ENCODE measurements around the gene GFOD1. TPM values are rescaled to one million over a fixed set of nuclear protein-coding genes. Genes with fewer than 3 reads are reported as not detected.

The GFOD1 gene
- total and polyA plus RNA-seq, 2 of the 4 experiments (the other 2 are of a cell fraction) = 1.8 to 3.4 TPM

DNA sequence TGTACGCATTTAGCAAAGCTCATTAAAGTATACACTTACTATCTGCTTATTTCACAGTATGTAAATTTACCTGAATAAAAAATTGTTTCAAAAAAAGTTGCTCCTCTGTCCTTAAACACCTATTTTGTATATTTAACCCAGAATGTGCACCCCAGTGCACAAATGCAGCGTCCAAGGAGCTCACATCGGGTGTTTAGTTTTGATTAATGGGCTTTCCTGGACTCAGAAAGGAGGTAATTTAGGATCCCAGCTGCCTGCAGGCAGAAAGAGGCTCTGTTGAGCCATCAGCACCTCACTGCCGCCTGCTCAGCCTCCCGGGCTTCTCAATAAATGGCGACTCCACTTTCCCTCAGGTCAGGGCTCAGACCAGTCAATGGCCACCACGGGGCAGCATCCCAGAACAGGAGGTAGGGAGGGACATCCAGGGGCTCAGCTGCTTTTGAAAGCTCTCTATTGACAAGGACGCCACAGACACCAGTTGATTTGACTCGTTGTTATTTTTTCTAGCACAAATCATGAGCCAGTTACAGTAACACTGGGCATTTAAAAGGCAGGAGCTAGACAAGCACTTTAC, 88.9 kb downstream of the GFOD1 start:
- H3K9ac ChIP-seq (ENCODE audit: low read depth, low read length) = no peak overlapping the region
- H4K91ac ChIP-seq (ENCODE audit: insufficient read depth, low read depth, low read length) = no peak overlapping the region
- no peaks in the 10 kb centered on the region for H3K36me3 ChIP-seq (ENCODE audit: control insufficient read depth, insufficient read depth, low read length)
- dilution Hi-C loops (cut with HindIII; ENCODE audit: low sequenced_read_pairs, unreplicated experiment) (no loop called here), in situ Hi-C loops (cut with MboI; ENCODE audit: low sequenced_read_pairs) (no loop called here), intact Hi-C loops (cut with micrococcal nuclease) (no loop called here)
- ChIA-PET POLR2A (ENCODE audit: unreplicated experiment) (no interaction called here), CTCF (interaction anchor here (0.6 to 1.2 kb wide), 2 partner anchors 41 to 81 kb away, joined by 3 to 4 read pairs; no protein-coding TSS in a partner anchor)
- H3K4me3 ChIP-seq (ENCODE audit: insufficient read depth, low read depth, low read length) = no peak overlapping the region
- no peak overlapping the region for H2AFZ ChIP-seq (replicated peaks; ENCODE audit: low read length, poor library complexity)
- DNase-seq (no peak), ATAC-seq (ENCODE audit: low read depth) (no peak)
- WGBS, 2 experiments (ENCODE audit: extremely low coverage in 2 of 2, insufficient read length in 1 of 2) = 100% methylated on average over 2 of the region's 9 CpGs; no CpG with 5 or more reads in 1 of the 2 experiments
- H2BK15ac ChIP-seq (ENCODE audit: low read depth, low read length) = no peak overlapping the region
- H3K18ac ChIP-seq (ENCODE audit: low read depth, low read length) = no peak overlapping the region
- H4K5ac ChIP-seq (ENCODE audit: low read depth, low read length) = no peak overlapping the region
- H3K56ac ChIP-seq (ENCODE audit: extremely low read depth, insufficient read depth, low read length) = no peak overlapping the region
- no peak overlapping the region for H3K4ac ChIP-seq (ENCODE audit: low read depth, low read length)
- no peaks in the 10 kb centered on the region for H3K27me3 ChIP-seq (ENCODE audit: control insufficient read depth, insufficient read depth, low read length)
- peaks cover 2 to 4% of the 10 kb centered on the region in 2 experiments; a peak in 1 of 4 replicates for H3K79me1 ChIP-seq (ENCODE audit: low read depth in 1 of 2, low read length in 2 of 2)
- BruUV-seq (replicated peaks) = no TSS peak
- H2BK20ac ChIP-seq (ENCODE audit: low read depth, low read length) = no peak overlapping the region
- no peak overlapping the region; the same call in 1 of the 2 replicates for H3K14ac ChIP-seq (replicated peaks; ENCODE audit: low read depth, low read length)
- H3K9me3 ChIP-seq (ENCODE audit: control insufficient read depth, insufficient read depth, low read length) = no peaks in the 10 kb centered on the region
- no peaks in the 10 kb centered on the region for H4K20me1 ChIP-seq (ENCODE audit: insufficient read depth, low read length)
- H2BK5ac ChIP-seq (ENCODE audit: low read depth, low read length, poor library complexity, severe bottlenecking) = no peak overlapping the region
- no peak overlapping the region for H2AK9ac ChIP-seq (replicated peaks; ENCODE audit: low read depth, low read length, poor library complexity)
- H2BK120ac ChIP-seq (ENCODE audit: low read depth, low read length) = no peak overlapping the region
- H3K9me1 ChIP-seq (ENCODE audit: insufficient read depth, low read length) = peaks cover 5% of the 10 kb centered on the region; the same call in 1 of the 2 replicates
- H3K27ac ChIP-seq (ENCODE audit: insufficient read depth, low read length) = no peak overlapping the region
- no peak for TF ChIP-seq RFX5 (IDR thresholded peaks at IDR 0.05; ENCODE audit: low read depth, low read length)
- no peak for TF ChIP-seq MAZ (IDR thresholded peaks at IDR 0.05; ENCODE audit: borderline replicate concordance, low read depth, low read length)
- TF ChIP-seq MXI1 (IDR thresholded peaks at IDR 0.05; ENCODE audit: borderline replicate concordance, low read depth, low read length) = no peak
- no peak for TF ChIP-seq MAFK (IDR thresholded peaks at IDR 0.05; ENCODE audit: low read depth, low read length)
- TF ChIP-seq CEBPB (IDR thresholded peaks at IDR 0.05; ENCODE audit: low read depth, low read length) = no peak
- TF ChIP-seq, protein P1, sequence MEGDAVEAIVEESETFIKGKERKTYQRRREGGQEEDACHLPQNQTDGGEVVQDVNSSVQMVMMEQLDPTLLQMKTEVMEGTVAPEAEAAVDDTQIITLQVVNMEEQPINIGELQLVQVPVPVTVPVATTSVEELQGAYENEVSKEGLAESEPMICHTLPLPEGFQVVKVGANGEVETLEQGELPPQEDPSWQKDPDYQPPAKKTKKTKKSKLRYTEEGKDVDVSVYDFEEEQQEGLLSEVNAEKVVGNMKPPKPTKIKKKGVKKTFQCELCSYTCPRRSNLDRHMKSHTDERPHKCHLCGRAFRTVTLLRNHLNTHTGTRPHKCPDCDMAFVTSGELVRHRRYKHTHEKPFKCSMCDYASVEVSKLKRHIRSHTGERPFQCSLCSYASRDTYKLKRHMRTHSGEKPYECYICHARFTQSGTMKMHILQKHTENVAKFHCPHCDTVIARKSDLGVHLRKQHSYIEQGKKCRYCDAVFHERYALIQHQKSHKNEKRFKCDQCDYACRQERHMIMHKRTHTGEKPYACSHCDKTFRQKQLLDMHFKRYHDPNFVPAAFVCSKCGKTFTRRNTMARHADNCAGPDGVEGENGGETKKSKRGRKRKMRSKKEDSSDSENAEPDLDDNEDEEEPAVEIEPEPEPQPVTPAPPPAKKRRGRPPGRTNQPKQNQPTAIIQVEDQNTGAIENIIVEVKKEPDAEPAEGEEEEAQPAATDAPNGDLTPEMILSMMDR (conservative IDR thresholded peaks at IDR 0.05; ENCODE audit: low read depth, low read length) = no peak
- no peak for TF ChIP-seq RCOR1 (IDR thresholded peaks at IDR 0.05; ENCODE audit: insufficient replicate concordance, low read length)
- TF ChIP-seq CHD1 (IDR thresholded peaks at IDR 0.05; ENCODE audit: low read depth, low read length) = no peak
- TF ChIP-seq, protein P2, sequence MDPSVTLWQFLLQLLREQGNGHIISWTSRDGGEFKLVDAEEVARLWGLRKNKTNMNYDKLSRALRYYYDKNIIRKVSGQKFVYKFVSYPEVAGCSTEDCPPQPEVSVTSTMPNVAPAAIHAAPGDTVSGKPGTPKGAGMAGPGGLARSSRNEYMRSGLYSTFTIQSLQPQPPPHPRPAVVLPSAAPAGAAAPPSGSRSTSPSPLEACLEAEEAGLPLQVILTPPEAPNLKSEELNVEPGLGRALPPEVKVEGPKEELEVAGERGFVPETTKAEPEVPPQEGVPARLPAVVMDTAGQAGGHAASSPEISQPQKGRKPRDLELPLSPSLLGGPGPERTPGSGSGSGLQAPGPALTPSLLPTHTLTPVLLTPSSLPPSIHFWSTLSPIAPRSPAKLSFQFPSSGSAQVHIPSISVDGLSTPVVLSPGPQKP (IDR thresholded peaks at IDR 0.05; ENCODE audit: borderline replicate concordance, low read depth, low read length) = no peak
- no peak for TF ChIP-seq NFE2L2 (IDR thresholded peaks at IDR 0.05; ENCODE audit: low read depth, low read length)
- no peak overlapping the region for H4K8ac ChIP-seq (ENCODE audit: low read depth in 2 of 2, low read length in 2 of 2)
- no peak overlapping the region for H2AK5ac ChIP-seq (ENCODE audit: low read depth, low read length)
- H3K23ac ChIP-seq (ENCODE audit: low read depth, low read length) = no peak overlapping the region
- no peak overlapping the region for H3K4me2 ChIP-seq (ENCODE audit: low read depth, low read length)
- peaks cover 8% of the 10 kb centered on the region for H3K4me1 ChIP-seq (ENCODE audit: control insufficient read depth, insufficient read depth, low read length)
